GM19468 (cell line): Measurements from ENCODE around the gene KCNK18.

Experiments
- ATAC-seq: cut with Tn5 transposase; IDR thresholded peaks from one replicate; pipeline ENCODE4 v1.9.1; 2021; ENCODE audit warnings: mild to moderate bottlenecking, moderate library complexity, moderate number of reproducible peaks; ENCODE audit not compliant: unreplicated experiment; ENCODE audit errors: extremely low read depth

KCNK18 gene

GRCh38 chr10:117197189-117197588 is at the start of gene KCNK18:
Gene KCNK18, plus strand, starts transcription at chr10:117197489. Its CDS starts 0 bp downstream, at chr10:117197489.
- ATAC-seq: no peak

- no peak for ATAC-seq
Measured at GRCh38 chr10:117148284-117148683, 49.0 kb upstream of the KCNK18 start.

GRCh38 chr10:117152668-117153067 is 44.6 kb upstream of the KCNK18 start:
- no peak for ATAC-seq

GRCh38 chr10:117158297-117158696 is 39.0 kb upstream of the KCNK18 start:
- ATAC-seq: no peak

GRCh38 chr10:117159390-117159789 is 37.9 kb upstream of the KCNK18 start:
- no peak for ATAC-seq

- ATAC-seq: no peak
Measured at GRCh38 chr10:117160567-117160966, 36.7 kb upstream of the KCNK18 start.

- ATAC-seq: no peak
Measured at GRCh38 chr10:117161386-117162033, 35.8 kb upstream of the KCNK18 start.

- ATAC-seq: no peak
Measured at GRCh38 chr10:117162093-117163060, 34.9 kb upstream of the KCNK18 start.

GRCh38 chr10:117163061-117163953 is 34.0 kb upstream of the KCNK18 start:
- ATAC-seq: no peak

GRCh38 chr10:117163954-117164548 is 33.2 kb upstream of the KCNK18 start:
- ATAC-seq: no peak

- ATAC-seq: no peak
Measured at GRCh38 chr10:117164592-117165537, 32.4 kb upstream of the KCNK18 start.

GRCh38 chr10:117165538-117166417 is 31.5 kb upstream of the KCNK18 start:
- ATAC-seq: no peak

GRCh38 chr10:117166418-117167345 is 30.6 kb upstream of the KCNK18 start:
- ATAC-seq: no peak

GRCh38 chr10:117167346-117167788 is 29.9 kb upstream of the KCNK18 start:
- no peak for ATAC-seq

- ATAC-seq: peak; percentile 57
Measured at GRCh38 chr10:117167789-117168674, 29.3 kb upstream of the KCNK18 start.

- no peak for ATAC-seq
Measured at GRCh38 chr10:117168729-117169128, 28.6 kb upstream of the KCNK18 start.
